GM21447 (cell line): ENCODE results near the gene JARID2.
A peak's percentile ranks its signal among the peaks of the same experiment; 100 is the strongest.
"Not testable (repeated sequence)": the region's sequence is repeated elsewhere in the genome, so short reads cannot be mapped to it uniquely, and the experiment has no call there.

ENCODE experiments used
- ATAC-seq: cut with Tn5 transposase; IDR thresholded peaks from one replicate; pipeline ENCODE4 v1.9.1; 2021; ENCODE audit not compliant: unreplicated experiment

The JARID2 gene

DNA sequence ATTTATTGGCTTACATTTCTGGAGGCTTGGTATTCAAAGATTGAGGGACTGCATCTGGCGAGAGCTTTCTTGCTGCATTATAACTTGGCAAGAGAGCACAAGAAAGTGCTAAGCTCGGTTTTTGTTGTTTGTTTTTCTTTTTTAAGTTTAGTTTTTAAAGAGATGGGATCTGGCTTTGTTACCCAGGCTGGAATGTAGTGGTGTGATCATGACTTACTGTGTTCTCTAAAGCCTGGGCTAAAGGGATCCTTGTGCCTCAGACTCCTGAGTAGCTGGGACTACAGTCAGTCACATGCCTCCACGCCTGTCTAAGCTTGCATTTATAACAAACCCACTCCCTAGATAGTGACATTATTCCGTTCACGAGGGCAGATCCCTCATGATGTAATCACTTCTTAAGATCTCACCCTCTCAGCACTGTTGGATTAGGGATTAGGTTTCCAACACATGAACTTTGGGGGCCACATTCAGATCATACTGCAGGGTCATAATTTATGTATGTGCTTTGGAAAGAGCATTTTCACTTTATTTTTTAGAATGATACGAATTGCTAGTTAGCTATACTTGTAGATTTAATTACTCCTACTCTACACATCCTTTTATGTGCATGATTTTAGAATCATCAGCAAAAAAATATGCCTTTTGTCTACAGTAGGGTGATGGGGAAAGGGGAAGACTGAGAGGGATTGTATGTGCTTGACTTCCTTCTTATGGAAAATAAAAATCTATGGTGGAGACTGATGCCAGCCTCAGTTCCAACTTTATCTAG, 167.8 kb downstream of the JARID2 start:
- no peak for ATAC-seq

DNA sequence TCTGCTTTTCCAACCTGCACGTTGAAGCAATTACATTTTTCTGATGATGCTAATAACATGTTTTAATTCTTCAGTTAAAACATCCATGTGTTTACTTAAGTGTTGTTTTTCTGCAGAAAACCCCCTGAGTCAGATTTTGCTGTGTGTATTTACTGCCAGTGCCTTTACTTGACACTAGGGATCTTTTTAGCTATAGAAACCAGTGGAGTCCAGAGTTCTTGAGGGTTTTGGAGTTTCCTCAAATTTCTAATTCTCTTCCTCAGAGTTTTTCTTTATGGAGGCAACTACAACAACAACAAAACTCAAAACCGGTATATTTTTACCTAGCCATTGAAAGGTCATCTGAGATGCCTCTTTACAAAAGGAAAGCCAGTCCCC, 168.4 kb downstream of the JARID2 start:
- no peak for ATAC-seq

- ATAC-seq, result not testable (repeated sequence)
Measured at GRCh38 chr6:15415622-15416021, 169.8 kb downstream of the JARID2 start.

DNA sequence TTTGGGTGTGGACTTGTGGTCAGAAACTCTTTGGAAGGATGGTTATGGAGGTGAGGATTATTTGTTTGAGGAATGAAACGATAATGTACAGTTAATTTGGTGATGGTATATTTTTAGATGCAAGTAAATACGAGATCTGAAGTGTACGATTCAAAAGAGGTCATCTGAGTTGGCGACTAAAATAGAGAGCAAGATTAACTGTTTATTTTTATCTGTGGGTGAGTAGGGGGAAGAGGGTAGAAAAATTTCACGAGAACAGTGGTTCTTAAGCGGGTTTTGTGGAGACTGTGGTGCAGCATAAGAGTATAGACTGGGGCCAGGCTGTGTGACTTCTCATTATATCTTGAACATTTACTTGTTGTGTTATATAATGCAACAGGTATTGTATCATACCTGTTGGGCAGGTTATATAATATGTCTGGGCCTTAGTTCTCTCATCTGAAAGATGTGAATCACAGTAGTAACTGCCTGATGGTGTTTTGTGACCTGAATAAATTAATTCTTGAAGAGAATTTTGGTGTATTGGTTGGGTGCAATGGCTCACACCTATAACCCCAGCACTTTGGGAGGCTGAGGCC, 171.2 kb downstream of the JARID2 start:
- ATAC-seq, result no peak

GRCh38 chr6:15417811-15418210, 171.9 kb downstream of the JARID2 start:
- ATAC-seq, result no peak

DNA sequence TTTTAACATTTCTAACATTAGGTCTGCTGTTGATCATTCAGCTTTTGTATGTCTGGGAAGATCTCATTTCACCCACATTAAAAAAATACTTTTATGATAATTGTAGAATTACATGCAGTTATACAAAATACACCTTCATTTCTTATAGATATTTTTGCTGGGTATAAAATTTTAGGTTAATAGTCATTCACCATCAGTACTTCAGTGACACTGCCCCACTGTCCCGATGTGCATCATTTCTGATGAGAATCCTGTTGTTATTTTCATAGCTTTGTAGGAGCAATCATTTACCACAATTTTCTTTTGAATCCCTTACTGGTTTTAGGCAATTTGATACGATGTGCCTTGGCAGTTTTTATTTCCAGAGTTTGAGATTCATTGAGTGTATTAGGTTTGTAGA, 173.6 kb downstream of the JARID2 start:
- ATAC-seq, result no peak

- ATAC-seq, result peak; percentile 82
Measured at GRCh38 chr6:15420959-15421438, 175.1 kb downstream of the JARID2 start.

DNA sequence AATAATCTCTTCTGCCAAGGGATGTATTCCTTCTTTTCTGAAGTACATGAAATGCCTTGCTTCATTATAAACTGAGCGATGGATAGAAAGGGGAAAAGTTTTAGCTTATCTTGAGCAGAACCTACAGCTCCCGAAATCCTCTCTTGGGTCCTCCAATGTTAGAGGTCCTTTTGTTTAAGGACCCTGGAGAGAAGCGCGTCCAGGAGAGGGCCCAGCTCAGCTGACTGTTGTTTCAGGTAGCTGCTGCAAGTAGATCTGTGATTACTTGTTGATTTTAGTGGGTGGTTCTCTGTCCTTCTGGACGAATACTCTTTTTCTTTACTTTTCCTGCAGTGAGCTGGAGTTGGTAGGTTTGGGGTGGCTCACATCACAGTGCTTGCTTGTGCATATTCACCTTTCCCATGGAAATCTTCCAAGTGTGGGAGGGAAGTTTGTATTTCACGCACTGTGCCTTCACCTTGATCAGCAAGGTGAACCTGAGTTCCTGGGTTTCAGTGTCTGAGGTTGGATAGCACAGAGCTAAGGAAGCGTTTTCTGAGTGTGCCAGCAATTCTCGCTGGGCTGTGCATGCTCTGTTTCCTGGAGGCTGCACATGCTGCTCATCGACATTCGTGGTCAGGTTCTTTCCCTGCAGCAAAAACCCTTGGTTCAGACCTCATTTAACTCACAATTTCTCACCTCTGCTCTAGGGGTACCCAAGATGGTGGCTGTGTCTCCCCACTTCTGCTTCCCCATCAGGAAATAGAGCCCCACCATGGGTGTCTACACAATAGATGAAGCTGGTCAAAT, 176.3 kb downstream of the JARID2 start:
- ATAC-seq, result peak; percentile 56

DNA sequence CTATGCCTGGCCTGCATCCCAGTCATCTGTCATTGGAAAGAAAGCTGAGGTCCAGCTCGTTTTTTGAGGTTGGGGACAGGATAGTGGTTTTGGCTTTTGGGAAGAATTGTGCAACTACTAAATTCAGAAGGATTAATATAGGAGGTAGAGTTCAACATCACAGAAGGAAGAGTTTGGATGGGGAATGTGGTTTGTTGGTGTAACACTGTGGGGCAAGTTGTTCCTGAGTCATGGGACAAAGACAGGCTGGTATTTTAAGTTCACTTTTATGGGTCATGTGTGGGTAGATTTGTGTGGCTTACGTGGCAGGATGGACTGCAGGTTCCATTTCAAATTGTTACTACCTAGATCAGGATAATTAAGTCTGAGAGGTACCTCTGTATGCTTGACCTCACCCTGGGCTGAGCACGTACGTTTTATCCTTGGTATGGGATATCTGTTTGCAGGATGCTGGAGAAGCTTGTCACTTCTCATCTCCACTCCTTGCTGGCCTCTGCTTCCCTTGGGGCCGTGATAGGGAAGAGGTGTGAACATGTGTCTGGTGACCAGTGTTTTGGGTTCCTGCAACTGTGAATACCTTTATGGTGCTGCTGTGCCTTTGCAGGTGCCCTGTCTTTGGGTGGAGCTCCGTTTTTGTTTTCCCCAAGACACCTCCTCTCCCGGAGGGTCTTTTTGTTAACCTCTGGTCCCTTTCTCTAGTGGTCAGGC, 177.6 kb downstream of the JARID2 start:
- no peak for ATAC-seq

DNA sequence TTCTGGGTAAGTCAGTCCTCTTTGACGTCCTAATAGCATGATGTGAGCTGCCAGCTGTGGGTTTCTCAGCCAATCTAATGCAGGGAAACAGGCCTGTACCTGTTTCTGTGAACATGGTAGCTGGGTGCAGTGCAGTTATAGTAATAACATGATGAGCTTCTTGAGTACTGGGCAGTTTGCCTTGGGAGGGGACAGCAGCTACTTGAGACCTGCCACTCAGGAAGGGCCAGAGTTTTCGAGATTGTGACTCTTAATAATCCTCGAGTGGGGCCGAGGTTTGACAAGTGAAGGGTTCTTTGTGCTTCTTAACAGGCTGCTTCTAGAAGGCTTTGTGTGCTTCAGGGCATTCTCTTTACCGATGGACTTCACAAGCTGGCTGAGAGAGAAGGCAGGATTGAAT, 180.1 kb downstream of the JARID2 start:
- no peak for ATAC-seq

DNA sequence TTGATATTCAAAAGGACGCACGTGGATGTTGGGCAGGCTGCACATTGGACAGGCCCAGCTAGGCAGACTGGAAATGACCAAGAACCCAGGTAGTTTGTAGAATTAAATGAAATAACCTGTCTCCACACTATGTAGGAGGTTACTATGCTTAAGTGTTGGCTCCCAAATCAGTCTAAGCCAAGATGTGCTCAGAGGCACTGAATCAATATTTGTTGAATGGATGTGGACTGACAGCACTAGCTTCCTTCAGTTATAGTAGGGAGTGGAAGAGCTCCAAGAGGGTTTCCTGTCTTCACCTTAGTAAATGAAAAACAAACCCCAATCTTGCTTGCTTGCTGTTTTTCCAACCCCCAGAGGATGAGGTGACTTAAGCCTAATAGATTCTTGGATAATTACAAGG, 180.5 kb downstream of the JARID2 start:
- ATAC-seq, result no peak

- no peak for ATAC-seq
Measured at GRCh38 chr6:15426901-15427300, 181.0 kb downstream of the JARID2 start.

DNA sequence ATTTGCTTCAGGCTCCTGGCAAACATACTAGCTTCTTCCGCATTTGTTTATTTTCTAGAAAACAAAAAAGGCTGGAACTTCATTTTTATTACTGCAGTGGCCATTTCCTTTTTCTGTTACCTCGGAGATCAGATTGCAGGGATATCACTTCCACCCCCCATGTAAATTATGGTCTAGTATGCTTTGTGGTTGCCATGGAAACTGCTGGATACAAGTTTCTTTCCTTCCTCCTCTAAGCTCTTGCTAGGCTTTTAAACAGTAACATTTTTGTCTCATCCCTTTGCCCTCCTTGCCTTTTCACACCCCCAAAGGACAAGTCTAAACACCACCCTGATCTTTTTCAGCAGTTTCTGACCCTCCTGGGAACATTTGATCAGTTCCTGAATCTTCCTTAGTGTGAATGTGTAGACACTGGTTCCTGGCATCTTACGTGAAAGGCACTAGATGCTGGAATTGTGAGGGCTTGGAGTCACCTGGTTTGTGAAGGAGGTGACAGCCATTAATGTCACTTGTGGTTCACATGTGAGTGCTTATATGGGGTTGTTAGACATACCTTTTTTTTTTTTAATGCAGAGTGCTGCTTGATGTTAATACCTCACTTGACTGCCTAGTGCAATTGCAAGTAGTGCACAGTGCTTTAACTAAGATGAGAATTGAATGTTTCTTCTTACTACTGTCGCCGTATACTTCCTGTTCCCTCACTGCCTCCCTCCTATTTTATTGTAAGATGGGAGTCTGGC, 181.6 kb downstream of the JARID2 start:
- ATAC-seq, result no peak

GRCh38 chr6:15429141-15430110, 183.6 kb downstream of the JARID2 start:
- no peak for ATAC-seq

GRCh38 chr6:15430186-15430585, 184.3 kb downstream of the JARID2 start:
- ATAC-seq, result no peak

GRCh38 chr6:15430931-15431405, 185.1 kb downstream of the JARID2 start:
- ATAC-seq, result no peak

DNA sequence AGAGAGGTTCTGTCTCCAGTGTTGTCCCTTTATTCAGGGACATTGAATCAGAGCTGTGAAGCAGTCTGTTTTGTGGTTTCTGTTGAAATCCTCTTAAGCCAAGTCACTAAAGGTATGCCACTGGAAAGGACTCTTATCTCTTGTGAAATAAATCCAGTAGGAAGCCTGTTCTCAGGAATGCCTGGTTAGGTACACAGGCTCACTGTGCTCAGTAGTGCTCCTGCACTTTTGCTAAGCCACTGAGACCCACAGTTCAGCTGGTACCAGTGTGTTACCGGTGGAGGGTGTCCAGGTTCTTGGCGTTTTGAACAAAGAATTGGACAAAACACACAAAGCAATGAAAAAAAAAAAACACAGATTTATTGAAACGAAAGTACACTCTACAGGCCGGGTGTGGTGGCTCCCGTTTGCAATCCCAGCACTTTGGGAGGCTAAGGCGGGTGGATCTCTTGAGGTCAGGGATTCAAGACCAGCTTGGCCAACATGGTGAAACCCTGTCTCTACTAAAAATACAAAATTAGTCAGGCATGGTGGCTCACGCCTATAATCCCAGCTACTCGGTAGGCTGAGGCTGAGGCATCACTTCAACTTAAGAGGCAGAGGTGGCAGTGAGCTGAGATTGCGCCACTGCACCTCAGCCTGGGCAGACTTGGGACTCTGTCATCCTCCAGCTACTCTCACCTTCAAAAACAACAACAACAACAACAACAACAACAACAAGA, 186.1 kb downstream of the JARID2 start:
- no peak for ATAC-seq

- ATAC-seq, result no peak
Measured at GRCh38 chr6:15433511-15433861, 187.6 kb downstream of the JARID2 start.

- ATAC-seq, result no peak
Measured at GRCh38 chr6:15434263-15434662, 188.4 kb downstream of the JARID2 start.
